ENCODE results near the gene IL15.

Gene IL15

GRCh38 chr4:141620715-141621114 lies 15.7 kb upstream of the IL15 start:
- Histone ChIP-seq H2AFZ (no peak overlapping the region), H3K4me1 (no peaks in the 10 kb centered on the region), H3K4me3 (ENCODE audit: low read depth, low read length) (no peak overlapping the region), H3K79me2 (no peaks in the 10 kb centered on the region), H3K27me3 (ENCODE audit: control insufficient read depth, insufficient read depth, low read length) (no peaks in the 10 kb centered on the region), H3K27ac (no peak overlapping the region), H3K9me3 (ENCODE audit: control insufficient read depth, low read length) (no peaks in the 10 kb centered on the region), H3K4me2 (ENCODE audit: low read length) (no peak overlapping the region), H3K9ac (no peak overlapping the region), H3K36me3 (ENCODE audit: control insufficient read depth, insufficient read depth, low read length) (no peaks in the 10 kb centered on the region)
- TF ChIP-seq, protein P1, sequence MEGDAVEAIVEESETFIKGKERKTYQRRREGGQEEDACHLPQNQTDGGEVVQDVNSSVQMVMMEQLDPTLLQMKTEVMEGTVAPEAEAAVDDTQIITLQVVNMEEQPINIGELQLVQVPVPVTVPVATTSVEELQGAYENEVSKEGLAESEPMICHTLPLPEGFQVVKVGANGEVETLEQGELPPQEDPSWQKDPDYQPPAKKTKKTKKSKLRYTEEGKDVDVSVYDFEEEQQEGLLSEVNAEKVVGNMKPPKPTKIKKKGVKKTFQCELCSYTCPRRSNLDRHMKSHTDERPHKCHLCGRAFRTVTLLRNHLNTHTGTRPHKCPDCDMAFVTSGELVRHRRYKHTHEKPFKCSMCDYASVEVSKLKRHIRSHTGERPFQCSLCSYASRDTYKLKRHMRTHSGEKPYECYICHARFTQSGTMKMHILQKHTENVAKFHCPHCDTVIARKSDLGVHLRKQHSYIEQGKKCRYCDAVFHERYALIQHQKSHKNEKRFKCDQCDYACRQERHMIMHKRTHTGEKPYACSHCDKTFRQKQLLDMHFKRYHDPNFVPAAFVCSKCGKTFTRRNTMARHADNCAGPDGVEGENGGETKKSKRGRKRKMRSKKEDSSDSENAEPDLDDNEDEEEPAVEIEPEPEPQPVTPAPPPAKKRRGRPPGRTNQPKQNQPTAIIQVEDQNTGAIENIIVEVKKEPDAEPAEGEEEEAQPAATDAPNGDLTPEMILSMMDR (IDR thresholded peaks at IDR 0.05), result no peak

DNA sequence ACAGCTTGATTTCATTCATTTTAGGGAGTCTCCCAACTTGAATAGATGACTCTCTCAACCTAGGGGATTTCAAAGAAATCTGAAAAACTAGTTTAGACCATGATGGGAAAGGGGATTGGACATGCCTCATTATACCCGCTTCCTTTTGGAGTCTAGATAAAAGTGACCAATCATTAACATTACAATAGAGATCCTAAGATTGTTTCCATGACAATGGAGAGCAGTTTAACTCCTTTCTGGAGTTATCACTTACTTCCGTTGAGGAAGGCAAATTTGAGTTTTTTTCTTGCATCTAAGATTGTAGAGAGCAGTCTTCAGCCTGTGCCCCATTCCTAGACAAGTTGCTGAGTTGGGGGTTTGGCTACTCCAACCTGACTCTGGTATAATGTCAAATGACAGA lies 11.4 kb upstream of the IL15 start:
- H2AFZ ChIP-seq, result no peak overlapping the region
- H3K9ac ChIP-seq, result no peak overlapping the region
- TF ChIP-seq, protein P1 (IDR thresholded peaks at IDR 0.05), result no peak
- H3K36me3 ChIP-seq (ENCODE audit: control insufficient read depth, insufficient read depth, low read length), result no peaks in the 10 kb centered on the region
- H3K79me2 ChIP-seq, result no peaks in the 10 kb centered on the region
- no peaks in the 10 kb centered on the region for H3K4me1 ChIP-seq
- no peak overlapping the region for H3K4me3 ChIP-seq (ENCODE audit: low read depth, low read length)
- no peak overlapping the region for H3K4me2 ChIP-seq (ENCODE audit: low read length)
- no peak overlapping the region for H3K27ac ChIP-seq
- no peaks in the 10 kb centered on the region for H3K9me3 ChIP-seq (ENCODE audit: control insufficient read depth, low read length)
- no peaks in the 10 kb centered on the region for H3K27me3 ChIP-seq (ENCODE audit: control insufficient read depth, insufficient read depth, low read length)

DNA sequence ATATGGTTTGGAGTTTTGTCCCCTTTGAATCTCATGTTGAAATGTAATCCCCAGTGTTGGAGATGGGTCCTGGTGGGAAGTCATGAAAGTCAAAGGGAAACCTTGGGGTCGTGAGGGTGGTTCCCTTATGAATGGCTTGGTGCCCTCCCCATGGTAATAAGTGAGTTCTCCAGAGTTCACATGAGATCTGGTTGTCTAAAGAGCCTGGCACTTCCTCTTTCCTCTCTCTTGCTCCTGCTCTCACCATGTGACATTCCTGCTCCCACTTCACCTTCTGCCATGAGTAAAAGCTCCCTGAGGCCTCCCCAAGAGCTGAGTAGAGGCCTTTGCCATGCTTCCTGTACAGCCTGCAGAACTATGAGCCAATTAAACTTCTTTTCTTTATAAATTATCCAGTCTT lies 5.5 kb upstream of the IL15 start:
- no peak overlapping the region for H3K27ac ChIP-seq
- H3K27me3 ChIP-seq (ENCODE audit: control insufficient read depth, insufficient read depth, low read length), result no peaks in the 10 kb centered on the region
- no peak overlapping the region for H3K4me3 ChIP-seq (ENCODE audit: low read depth, low read length)
- H3K4me1 ChIP-seq, result no peaks in the 10 kb centered on the region
- H3K36me3 ChIP-seq (ENCODE audit: control insufficient read depth, insufficient read depth, low read length), result no peaks in the 10 kb centered on the region
- TF ChIP-seq, protein P1 (IDR thresholded peaks at IDR 0.05), result no peak
- H3K79me2 ChIP-seq, result no peaks in the 10 kb centered on the region
- H2AFZ ChIP-seq, result no peak overlapping the region
- no peak overlapping the region for H3K4me2 ChIP-seq (ENCODE audit: low read length)
- no peaks in the 10 kb centered on the region for H3K9me3 ChIP-seq (ENCODE audit: control insufficient read depth, low read length)
- H3K9ac ChIP-seq, result no peak overlapping the region

GRCh38 chr4:141635736-141636081 lies 674 bp upstream of the IL15 start:
- H3K27ac ChIP-seq, result no peak overlapping the region
- H3K9ac ChIP-seq, result no peak overlapping the region
- TF ChIP-seq, protein P1 (IDR thresholded peaks at IDR 0.05), result no peak

GRCh38 chr4:141636771-141637460 lies 533 bp downstream of the IL15 start:
- peak overlapping the region; percentile 94 for H3K4me2 ChIP-seq (ENCODE audit: low read length)
- H3K36me3 ChIP-seq (ENCODE audit: control insufficient read depth, insufficient read depth, low read length), result no peaks in the 10 kb centered on the region
- peak overlapping the region; percentile 78 for H2AFZ ChIP-seq
- TF ChIP-seq, protein P1 (IDR thresholded peaks at IDR 0.05), result no peak
- H3K9me3 ChIP-seq (ENCODE audit: control insufficient read depth, low read length), result no peaks in the 10 kb centered on the region
- H3K9ac ChIP-seq, result no peak overlapping the region
- no peaks in the 10 kb centered on the region for H3K79me2 ChIP-seq
- H3K27me3 ChIP-seq (ENCODE audit: control insufficient read depth, insufficient read depth, low read length), result no peaks in the 10 kb centered on the region
- no peaks in the 10 kb centered on the region for H3K4me1 ChIP-seq
- peak overlapping the region; percentile 4 for H3K27ac ChIP-seq
- peak overlapping the region; percentile 87 for H3K4me3 ChIP-seq (ENCODE audit: low read depth, low read length)

More at GRCh38 chr4:141635736-141636081, 674 bp upstream of the IL15 start:
- Histone ChIP-seq H3K4me1 (no peaks in the 10 kb centered on the region), H3K9me3 (ENCODE audit: control insufficient read depth, low read length) (no peaks in the 10 kb centered on the region), H3K36me3 (ENCODE audit: control insufficient read depth, insufficient read depth, low read length) (no peaks in the 10 kb centered on the region), H3K4me3 (ENCODE audit: low read depth, low read length) (peak overlapping the region; percentile 87), H3K79me2 (no peaks in the 10 kb centered on the region), H2AFZ (peak overlapping the region; percentile 78), H3K4me2 (ENCODE audit: low read length) (peak overlapping the region; percentile 94), H3K27me3 (ENCODE audit: control insufficient read depth, insufficient read depth, low read length) (no peaks in the 10 kb centered on the region)
